IMR-90 (cell line): ENCODE results near the gene DNAJC7.

Source experiments
- ELK1 ChIP-seq: fragments of 150-350 bp; IDR thresholded peaks from 2 replicates; pipeline ENCODE4 v1.6.1; 2016; ENCODE audit warnings: low read depth, mild to moderate bottlenecking, low read length, moderate library complexity, borderline replicate concordance
- MAFK ChIP-seq: IDR thresholded peaks from 2 replicates; pipeline ENCODE4 v1.6.1; 2012; ENCODE audit warnings: low read depth, low read length, improper control_type of control experiment
- POLR2A ChIP-seq: IDR thresholded peaks from 2 replicates; pipeline ENCODE4 v1.6.1; 2012; ENCODE audit warnings: mild to moderate bottlenecking, low read depth, low read length
- RAD21 ChIP-seq: IDR thresholded peaks from 2 replicates; pipeline ENCODE4 v1.6.1; 2012; ENCODE audit warnings: low read length, improper control_type of control experiment
- RFX5 ChIP-seq: IDR thresholded peaks from 2 replicates; pipeline ENCODE4 v1.8.0; 2012; ENCODE audit warnings: low read depth, mild to moderate bottlenecking, low read length, moderate library complexity
- TF ChIP-seq, protein P1 (sequence below): conservative IDR thresholded peaks from 2 replicates; pipeline ENCODE4 v1.5.1; 2012; ENCODE audit warnings: mild to moderate bottlenecking, low read depth, low read length, improper control_type of control experiment

- TF ChIP-seq POLR2A (no peak), ELK1 (no peak), MAFK (no peak), RAD21 (no peak), RFX5 (no peak)
- TF ChIP-seq, protein P1, sequence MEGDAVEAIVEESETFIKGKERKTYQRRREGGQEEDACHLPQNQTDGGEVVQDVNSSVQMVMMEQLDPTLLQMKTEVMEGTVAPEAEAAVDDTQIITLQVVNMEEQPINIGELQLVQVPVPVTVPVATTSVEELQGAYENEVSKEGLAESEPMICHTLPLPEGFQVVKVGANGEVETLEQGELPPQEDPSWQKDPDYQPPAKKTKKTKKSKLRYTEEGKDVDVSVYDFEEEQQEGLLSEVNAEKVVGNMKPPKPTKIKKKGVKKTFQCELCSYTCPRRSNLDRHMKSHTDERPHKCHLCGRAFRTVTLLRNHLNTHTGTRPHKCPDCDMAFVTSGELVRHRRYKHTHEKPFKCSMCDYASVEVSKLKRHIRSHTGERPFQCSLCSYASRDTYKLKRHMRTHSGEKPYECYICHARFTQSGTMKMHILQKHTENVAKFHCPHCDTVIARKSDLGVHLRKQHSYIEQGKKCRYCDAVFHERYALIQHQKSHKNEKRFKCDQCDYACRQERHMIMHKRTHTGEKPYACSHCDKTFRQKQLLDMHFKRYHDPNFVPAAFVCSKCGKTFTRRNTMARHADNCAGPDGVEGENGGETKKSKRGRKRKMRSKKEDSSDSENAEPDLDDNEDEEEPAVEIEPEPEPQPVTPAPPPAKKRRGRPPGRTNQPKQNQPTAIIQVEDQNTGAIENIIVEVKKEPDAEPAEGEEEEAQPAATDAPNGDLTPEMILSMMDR, result no peak
Measured at GRCh38 chr17:41965694-41966462, 51.4 kb downstream of the DNAJC7 start.
